ENCODE measurements around the gene TMEM184A.

TMEM184A gene

DNA sequence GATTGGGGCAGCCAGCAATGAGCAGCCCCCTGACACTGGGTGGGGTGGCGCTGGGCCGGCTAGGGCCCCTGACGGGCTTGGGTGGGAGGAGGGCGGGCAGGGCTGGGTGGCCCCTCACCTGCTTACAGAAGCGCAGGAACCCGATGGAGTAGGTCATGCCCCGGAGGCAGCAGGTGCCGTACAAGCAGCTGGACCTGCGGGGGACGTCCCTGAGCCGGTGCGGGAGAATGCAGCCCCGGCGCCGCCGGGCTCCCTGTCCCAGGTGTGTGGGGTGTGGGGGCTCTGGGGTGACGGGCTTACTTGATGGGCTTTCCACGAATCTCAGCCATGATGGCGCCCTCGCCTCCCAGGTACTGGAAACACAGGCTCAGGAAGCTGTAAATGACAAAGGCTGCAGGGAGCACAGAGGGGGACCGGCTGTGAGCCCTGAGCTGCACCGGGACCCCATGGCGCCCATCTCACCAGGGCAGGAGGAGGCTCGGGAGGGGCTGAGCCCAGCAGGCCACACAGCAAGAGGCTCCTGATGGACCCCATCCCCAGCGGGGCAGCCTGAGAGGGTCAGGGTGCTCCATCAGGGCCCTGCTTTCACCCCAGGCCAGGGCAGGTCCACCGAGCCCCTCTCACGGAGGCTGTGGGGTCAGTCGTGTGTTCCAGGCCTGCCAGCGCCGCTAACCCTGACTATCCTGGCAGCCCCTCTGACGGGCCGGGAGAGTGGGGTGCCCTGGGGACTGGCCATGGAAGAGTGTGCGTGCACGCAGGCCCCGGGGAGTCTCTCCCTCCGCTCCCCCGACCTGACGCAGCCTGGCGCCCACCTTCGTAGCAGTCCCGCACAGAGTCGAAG is 5.8 kb downstream of the TMEM184A start:
- no peak for DNase-seq (ENCODE audit: low read depth in 1 of 2, low spot score in 1 of 2)

DNA sequence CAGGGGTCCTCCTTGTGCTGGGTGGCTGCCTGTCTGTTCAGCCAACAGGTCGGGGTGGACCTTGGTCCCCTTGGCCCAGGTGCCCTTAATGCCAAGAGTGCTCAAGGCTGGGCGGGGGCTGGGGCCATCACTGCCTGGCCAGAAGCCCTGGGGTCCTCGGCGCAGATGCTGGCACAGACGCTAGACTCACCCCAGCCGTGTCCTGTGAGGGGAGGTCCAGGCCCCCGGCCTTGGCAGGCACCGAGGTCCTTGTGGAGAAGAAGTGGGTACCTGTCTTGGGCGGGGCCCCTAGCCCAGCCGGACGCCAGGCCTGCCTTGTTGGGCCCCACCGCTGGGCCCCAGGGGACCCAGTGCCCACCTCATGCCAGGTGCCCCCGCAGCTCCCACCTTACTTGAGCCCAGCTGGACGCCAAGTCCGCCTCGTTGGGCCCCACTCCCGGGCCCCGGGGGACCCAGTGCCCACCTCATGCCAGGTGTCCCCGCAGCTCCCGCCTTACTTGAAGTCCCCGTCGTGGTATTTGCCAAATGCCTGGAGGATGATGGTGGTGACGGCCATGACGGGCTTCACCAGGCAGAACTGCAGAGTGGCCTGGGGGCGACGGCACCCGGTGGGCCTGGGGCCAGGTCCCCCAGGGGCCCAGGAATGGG is 6.5 kb downstream of the TMEM184A start:
- no peak for DNase-seq (ENCODE audit: low read depth in 1 of 2, low spot score in 1 of 2)
- no peak for TF ChIP-seq JUND (IDR thresholded peaks at IDR 0.05; ENCODE audit: low read depth)
- in situ Hi-C loops (cut with HindIII; ENCODE audit: low pct_unique_long_range_greater_than_20kb, low sequenced_read_pairs): no loop called here

More for the DNA sequence above, 5.8 kb downstream of the TMEM184A start:
- no peak for TF ChIP-seq JUND (IDR thresholded peaks at IDR 0.05; ENCODE audit: low read depth)
- in situ Hi-C loops (cut with HindIII; ENCODE audit: low pct_unique_long_range_greater_than_20kb, low sequenced_read_pairs): no loop called here

DNA sequence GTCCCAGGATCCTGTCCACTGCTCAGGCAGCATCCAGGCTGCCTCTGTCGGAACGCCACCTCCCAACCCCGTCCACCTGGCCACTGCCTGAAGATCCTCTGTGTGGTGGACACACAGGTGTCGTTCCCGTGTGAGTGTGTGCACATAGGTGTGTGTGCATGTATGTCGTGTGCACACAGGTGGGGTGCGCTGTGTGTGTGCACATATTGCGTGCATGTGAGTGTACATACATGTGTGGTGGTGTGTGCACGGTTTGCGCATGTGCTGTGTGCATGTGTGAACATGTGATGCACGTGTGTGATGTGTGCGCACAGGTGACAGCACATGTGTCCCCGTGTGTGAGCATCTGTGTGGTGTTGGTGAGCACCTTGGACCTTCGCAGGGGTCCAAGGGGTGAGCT is 7.1 kb downstream of the TMEM184A start:
- TF ChIP-seq JUND (IDR thresholded peaks at IDR 0.05; ENCODE audit: low read depth): no peak
- in situ Hi-C loops (cut with HindIII; ENCODE audit: low pct_unique_long_range_greater_than_20kb, low sequenced_read_pairs): no loop called here

DNA sequence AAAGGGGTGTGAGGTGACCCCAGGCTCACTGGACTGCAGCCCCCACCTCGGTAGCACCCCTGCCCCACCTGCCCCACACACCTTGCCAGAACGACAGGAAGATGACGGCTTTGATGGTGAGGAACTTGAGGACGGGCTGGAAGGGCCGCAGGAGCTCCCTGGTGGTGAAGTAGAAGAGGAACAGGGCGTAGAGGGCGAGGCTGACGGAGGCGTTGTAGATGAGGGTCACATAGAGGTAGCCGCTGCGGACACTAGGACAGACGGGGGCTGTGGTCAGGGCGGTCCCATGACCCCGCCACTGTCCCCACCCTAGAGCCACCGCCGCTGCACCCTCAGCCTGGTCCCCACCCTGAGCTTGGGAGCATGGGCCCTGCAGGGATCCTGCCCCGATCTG is 7.6 kb downstream of the TMEM184A start:
- DNase-seq (ENCODE audit: low read depth in 1 of 2, low spot score in 1 of 2): no peak
- TF ChIP-seq JUND (IDR thresholded peaks at IDR 0.05; ENCODE audit: low read depth): no peak
- in situ Hi-C loops (cut with HindIII; ENCODE audit: low pct_unique_long_range_greater_than_20kb, low sequenced_read_pairs): no loop called here

More for the DNA sequence above, 7.1 kb downstream of the TMEM184A start:
- no peak for DNase-seq (ENCODE audit: low read depth in 1 of 2, low spot score in 1 of 2)

DNA sequence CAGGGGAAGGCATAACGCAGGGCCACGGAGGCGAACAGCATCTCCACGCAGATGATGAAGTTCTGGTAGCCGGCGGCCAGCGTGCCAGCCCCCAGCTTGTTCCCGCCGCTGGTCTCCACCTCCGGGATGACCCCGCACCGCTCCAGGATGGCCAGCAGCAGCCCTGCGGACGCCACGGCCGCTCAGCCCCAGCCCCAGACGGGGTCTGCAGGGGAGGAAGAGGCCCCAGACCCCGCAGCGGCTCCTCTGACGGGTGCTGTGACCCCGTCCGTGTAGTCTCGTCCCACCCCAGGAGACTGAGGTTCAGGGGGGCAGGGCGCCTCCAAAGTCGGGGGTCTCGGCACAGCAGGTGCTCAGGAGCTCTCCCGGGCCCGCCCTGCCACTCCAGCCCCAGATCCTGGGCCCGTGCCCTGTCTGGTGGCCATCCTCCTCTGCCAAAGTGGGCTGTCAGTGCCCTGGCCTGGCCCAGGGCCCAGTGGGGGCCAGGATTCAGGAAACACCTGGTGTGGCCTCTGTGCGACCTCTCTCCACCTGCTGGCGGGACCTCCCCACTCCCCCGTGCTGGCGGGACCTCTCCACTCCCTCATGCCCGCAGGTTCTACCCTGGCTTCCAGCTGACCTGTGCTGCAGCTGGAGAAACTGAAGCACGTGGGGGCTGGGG is 8.1 kb downstream of the TMEM184A start:
- DNase-seq (ENCODE audit: low read depth in 1 of 2, low spot score in 1 of 2): no peak
- in situ Hi-C loops (cut with HindIII; ENCODE audit: low pct_unique_long_range_greater_than_20kb, low sequenced_read_pairs): no loop called here
- TF ChIP-seq JUND (IDR thresholded peaks at IDR 0.05; ENCODE audit: low read depth): no peak

DNA sequence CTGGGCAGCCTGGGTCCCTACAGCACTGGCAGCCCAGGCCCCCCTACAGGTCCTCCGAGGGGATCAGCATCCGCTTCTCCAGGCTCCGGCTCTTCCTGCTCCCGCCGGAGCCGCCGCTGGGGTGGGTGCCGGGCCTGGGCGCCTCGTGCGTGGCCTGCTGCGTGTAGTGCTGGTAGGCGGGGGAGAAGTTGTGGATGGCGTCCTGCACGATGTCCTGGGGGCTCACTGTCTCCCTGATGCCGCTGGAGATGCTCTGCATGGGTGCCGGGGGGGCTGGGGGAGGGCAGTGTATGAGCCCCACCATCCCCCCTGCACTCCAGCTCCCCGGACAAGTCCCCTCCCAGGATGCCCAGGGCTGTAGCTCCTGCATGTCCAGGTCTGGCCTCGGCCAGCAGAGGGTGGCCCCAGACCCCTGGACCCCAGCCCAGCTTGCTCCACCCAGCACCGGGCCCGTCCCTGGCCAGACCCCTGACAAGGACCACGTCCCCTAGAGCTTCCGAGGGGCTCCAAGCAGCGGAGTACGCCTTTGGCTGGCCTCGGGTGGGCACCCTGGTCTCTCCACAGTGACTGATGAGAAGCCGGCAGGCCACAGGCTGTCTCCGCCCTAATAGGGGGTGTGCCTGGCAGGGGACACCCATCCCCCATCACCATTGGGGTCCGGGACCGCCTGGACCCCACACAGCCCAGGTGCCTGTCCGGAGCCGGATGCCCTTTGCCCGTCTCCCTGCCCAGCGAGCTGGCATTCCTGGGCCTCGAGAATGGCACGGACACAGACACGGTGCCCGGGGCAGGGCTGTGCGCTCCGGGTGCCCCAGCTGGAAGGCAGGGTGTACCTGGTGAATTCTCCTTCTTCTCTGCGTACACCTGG is 8.9 kb downstream of the TMEM184A start:
- DNase-seq (ENCODE audit: low read depth in 1 of 2, low spot score in 1 of 2): no peak
- in situ Hi-C loops (cut with HindIII; ENCODE audit: low pct_unique_long_range_greater_than_20kb, low sequenced_read_pairs): no loop called here
- no peak for TF ChIP-seq JUND (IDR thresholded peaks at IDR 0.05; ENCODE audit: low read depth)

DNA sequence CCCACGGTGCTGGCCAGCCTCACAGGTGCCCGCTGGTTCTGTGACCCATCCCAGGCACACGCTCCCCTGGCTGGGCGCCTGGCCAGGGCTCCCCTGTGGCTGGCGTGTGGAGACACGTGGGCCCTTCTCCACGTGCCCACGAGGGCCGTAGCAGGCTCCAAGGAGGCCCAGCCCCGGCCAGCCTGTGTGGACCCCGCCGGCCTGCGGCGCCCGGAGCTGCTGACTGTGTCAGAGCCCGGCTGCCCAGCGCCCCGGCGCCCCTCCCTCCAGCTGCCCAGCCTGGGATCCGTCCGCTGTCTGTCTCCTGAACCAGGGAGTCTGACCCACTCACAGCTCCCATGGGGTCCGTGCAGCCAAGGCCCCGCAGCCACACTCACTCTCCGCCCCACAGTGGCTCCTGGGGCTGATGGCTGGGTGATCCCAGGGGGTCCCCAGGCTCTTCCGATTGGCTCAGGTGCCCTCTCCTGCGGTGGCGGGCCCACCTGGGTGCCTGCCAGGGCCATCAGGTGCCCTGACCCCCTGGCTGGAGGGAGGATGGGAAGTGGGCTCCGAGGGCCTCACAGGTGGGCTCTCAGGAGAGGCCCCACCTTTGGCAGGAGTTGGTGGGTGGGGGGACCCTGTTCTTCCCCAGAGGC is 9.6 kb downstream of the TMEM184A start:
- in situ Hi-C loops (cut with HindIII; ENCODE audit: low pct_unique_long_range_greater_than_20kb, low sequenced_read_pairs): no loop called here
- DNase-seq (ENCODE audit: low read depth in 1 of 2, low spot score in 1 of 2): no peak
- no peak for TF ChIP-seq JUND (IDR thresholded peaks at IDR 0.05; ENCODE audit: low read depth)

DNA sequence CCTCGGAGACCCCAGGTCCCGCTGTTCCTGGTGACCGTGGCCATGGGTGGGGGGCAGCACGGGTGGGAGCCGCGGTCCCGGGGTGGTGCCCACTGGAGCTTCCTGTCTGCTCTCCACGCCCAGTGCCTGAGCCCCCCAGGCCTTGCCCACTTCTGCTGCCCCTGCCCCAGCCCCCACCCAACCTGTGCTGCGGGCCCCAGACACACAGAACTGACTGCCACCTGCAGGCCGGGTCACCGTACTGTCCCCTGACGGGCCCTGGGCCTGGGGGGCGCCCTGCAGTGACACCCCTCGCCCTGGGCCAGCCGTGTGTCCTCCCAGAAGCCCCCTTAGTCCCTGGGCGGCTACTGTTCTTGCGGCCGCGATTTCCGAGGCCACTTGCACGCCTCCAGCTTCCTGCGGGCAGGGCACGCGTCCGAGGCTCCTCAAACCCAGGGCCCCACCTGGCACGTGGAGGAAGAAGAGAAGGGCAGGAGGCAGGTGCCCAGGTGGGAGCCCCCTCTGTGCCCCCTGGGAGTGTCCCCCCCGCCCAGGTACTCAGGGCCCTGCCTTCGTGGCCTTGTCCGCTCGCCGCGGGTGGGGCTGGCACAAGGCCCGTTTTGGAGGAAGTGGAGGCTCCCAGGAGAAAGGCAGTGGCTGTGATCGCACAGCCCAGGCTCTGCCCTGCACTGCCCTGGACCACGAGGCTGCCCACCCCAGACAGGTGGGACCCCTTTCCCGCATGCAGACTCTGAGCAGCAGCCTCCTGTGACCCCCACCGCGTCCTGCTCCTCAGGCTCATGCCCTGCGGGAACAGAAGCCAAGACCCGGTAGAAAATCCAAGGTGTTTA is 10.4 kb downstream of the TMEM184A start:
- in situ Hi-C loops (cut with HindIII; ENCODE audit: low pct_unique_long_range_greater_than_20kb, low sequenced_read_pairs): no loop called here
- TF ChIP-seq JUND (IDR thresholded peaks at IDR 0.05; ENCODE audit: low read depth): no peak
- no peak for DNase-seq (ENCODE audit: low read depth in 1 of 2, low spot score in 1 of 2)

DNA sequence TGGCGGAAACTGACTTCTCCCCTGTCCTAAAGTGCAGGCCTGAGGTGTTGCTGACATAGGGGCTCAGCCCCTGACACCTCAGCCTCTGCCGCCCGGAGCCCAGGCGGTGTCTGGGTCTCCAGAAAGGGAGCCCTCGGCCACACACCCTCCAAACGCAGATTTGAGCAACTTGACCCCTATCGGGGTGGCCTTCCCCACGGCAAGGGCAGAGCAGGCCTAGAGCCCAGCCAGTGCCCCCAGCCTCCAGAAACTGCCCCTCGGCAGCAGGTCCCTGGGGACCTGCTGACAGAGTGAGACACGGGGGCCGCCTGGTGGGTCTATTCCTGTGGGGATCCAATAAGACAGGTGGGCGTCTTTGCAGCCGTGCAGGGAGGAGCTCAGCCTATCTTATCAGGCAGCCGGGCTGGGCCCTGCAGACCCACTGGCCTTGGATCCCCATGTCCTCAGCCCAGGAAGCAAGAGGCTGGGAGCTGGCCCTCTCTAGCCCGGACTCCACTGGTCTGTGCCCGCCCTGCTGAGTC is 11.0 kb downstream of the TMEM184A start:
- TF ChIP-seq JUND (IDR thresholded peaks at IDR 0.05; ENCODE audit: low read depth): no peak
- in situ Hi-C loops (cut with HindIII; ENCODE audit: low pct_unique_long_range_greater_than_20kb, low sequenced_read_pairs): no loop called here

DNA sequence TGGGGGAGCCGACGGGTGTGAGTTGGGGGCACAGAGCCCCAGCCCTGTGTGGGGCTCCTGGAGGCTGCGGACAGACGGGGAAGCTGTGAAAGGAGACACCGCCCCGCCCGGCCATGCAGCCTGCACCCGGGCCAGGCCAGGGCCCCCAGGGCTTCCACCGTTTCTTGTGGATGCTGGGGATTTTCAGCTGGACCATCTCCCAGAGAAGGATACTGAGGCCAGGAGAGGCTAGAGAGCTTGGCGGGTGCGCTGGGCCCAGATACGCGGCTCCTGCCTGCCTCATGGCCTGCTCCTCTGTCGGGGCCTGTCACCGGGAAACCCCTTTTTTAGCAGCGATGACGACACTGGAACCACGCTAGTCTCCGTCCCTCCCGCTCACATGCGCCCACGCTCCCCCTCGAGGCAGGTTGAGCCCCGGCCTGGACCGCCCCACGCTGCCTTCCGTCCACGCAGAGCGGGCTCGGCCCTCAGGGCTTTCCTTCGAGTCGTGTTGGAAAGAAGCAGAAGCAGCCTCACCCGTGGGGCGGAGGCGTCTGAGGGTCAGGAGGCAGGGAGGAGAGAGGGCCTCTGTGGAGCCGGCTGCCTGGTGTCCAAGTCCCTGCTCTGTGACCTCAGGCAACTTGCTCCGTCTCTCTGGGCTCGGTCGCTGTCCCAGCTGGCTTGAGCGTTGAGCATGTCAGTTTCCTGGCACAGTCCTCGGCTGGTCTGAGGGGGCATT is 11.7 kb downstream of the TMEM184A start:
- DNase-seq (ENCODE audit: low read depth in 1 of 2, low spot score in 1 of 2): no peak
- no peak for TF ChIP-seq JUND (IDR thresholded peaks at IDR 0.05; ENCODE audit: low read depth)
- in situ Hi-C loops (cut with HindIII; ENCODE audit: low pct_unique_long_range_greater_than_20kb, low sequenced_read_pairs): no loop called here

More for the DNA sequence above, 11.0 kb downstream of the TMEM184A start:
- DNase-seq (ENCODE audit: low read depth in 1 of 2, low spot score in 1 of 2): no peak

Measured in T47D (cell line).